ENCODE results near the gene JARID2. TPM values are rescaled to one million over a fixed set of nuclear protein-coding genes. Genes with fewer than 3 reads are reported as not detected.

Gene JARID2
- total and polyA plus RNA-seq, 9 of the 15 experiments (the other 6 are each of a cell fraction or from before 2014, with no cell fraction given), result 5.0 to 29.0 (median 15.6) TPM

GRCh38 chr6:15301179-15302006 is 55.5 kb downstream of the JARID2 start (continued):
- TF ChIP-seq, protein P1, sequence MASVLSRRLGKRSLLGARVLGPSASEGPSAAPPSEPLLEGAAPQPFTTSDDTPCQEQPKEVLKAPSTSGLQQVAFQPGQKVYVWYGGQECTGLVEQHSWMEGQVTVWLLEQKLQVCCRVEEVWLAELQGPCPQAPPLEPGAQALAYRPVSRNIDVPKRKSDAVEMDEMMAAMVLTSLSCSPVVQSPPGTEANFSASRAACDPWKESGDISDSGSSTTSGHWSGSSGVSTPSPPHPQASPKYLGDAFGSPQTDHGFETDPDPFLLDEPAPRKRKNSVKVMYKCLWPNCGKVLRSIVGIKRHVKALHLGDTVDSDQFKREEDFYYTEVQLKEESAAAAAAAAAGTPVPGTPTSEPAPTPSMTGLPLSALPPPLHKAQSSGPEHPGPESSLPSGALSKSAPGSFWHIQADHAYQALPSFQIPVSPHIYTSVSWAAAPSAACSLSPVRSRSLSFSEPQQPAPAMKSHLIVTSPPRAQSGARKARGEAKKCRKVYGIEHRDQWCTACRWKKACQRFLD (CRISPR knock-in tag; IDR thresholded peaks at IDR 0.05), result 0 out of 2 replicates have a peak, but pooled peaks have one; percentile 5
- TF ChIP-seq, protein P2, sequence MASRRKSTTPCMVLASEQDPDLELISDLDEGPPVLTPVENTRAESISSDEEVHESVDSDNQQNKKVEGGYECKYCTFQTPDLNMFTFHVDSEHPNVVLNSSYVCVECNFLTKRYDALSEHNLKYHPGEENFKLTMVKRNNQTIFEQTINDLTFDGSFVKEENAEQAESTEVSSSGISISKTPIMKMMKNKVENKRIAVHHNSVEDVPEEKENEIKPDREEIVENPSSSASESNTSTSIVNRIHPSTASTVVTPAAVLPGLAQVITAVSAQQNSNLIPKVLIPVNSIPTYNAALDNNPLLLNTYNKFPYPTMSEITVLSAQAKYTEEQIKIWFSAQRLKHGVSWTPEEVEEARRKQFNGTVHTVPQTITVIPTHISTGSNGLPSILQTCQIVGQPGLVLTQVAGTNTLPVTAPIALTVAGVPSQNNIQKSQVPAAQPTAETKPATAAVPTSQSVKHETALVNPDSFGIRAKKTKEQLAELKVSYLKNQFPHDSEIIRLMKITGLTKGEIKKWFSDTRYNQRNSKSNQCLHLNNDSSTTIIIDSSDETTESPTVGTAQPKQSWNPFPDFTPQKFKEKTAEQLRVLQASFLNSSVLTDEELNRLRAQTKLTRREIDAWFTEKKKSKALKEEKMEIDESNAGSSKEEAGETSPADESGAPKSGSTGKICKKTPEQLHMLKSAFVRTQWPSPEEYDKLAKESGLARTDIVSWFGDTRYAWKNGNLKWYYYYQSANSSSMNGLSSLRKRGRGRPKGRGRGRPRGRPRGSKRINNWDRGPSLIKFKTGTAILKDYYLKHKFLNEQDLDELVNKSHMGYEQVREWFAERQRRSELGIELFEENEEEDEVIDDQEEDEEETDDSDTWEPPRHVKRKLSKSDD (conservative IDR thresholded peaks at IDR 0.05; ENCODE audit: low read length), result no peak

All from K562 (cell line).